ENCODE measurements around the gene ZKSCAN2.

ZKSCAN2 gene

GRCh38 chr16:25279491-25279890 is 21.8 kb upstream of the ZKSCAN2 start:
- no peak for TF ChIP-seq CTCF (IDR thresholded peaks at IDR 0.05; ENCODE audit: control insufficient read depth, insufficient read depth, low read depth, low read length, missing control alignments)
- H3K4me3 ChIP-seq (ENCODE audit: control insufficient read depth, low read depth, low read length): no peak overlapping the region
- DNase-seq (ENCODE audit: low read depth): no peak

GRCh38 chr16:25271421-25271820 is 13.8 kb upstream of the ZKSCAN2 start:
- no peak for TF ChIP-seq CTCF (IDR thresholded peaks at IDR 0.05; ENCODE audit: control insufficient read depth, insufficient read depth, low read depth, low read length, missing control alignments)
- H3K4me3 ChIP-seq (ENCODE audit: control insufficient read depth, low read depth, low read length): no peak overlapping the region
- no peak for DNase-seq (ENCODE audit: low read depth)

GRCh38 chr16:25270577-25270976 is 12.9 kb upstream of the ZKSCAN2 start:
- no peak for DNase-seq (ENCODE audit: low read depth)
- no peak for TF ChIP-seq CTCF (IDR thresholded peaks at IDR 0.05; ENCODE audit: control insufficient read depth, insufficient read depth, low read depth, low read length, missing control alignments)
- no peak overlapping the region for H3K4me3 ChIP-seq (ENCODE audit: control insufficient read depth, low read depth, low read length)

GRCh38 chr16:25269879-25270278 is 12.2 kb upstream of the ZKSCAN2 start:
- TF ChIP-seq CTCF (IDR thresholded peaks at IDR 0.05; ENCODE audit: control insufficient read depth, insufficient read depth, low read depth, low read length, missing control alignments): no peak
- no peak for DNase-seq (ENCODE audit: low read depth)
- no peak overlapping the region for H3K4me3 ChIP-seq (ENCODE audit: control insufficient read depth, low read depth, low read length)

GRCh38 chr16:25265968-25266367 is 8.3 kb upstream of the ZKSCAN2 start:
- no peak for TF ChIP-seq CTCF (IDR thresholded peaks at IDR 0.05; ENCODE audit: control insufficient read depth, insufficient read depth, low read depth, low read length, missing control alignments)

GRCh38 chr16:25264597-25264996 is 7.0 kb upstream of the ZKSCAN2 start:
- no peak for DNase-seq (ENCODE audit: low read depth)
- H3K4me3 ChIP-seq (ENCODE audit: control insufficient read depth, low read depth, low read length): no peak overlapping the region
- no peak for TF ChIP-seq CTCF (IDR thresholded peaks at IDR 0.05; ENCODE audit: control insufficient read depth, insufficient read depth, low read depth, low read length, missing control alignments)

More at GRCh38 chr16:25265968-25266367, 8.3 kb upstream of the ZKSCAN2 start:
- no peak for DNase-seq (ENCODE audit: low read depth)
- H3K4me3 ChIP-seq (ENCODE audit: control insufficient read depth, low read depth, low read length): no peak overlapping the region

GRCh38 chr16:25260416-25260815 is 2.8 kb upstream of the ZKSCAN2 start:
- no peak for DNase-seq (ENCODE audit: low read depth)
- no peak for TF ChIP-seq CTCF (IDR thresholded peaks at IDR 0.05; ENCODE audit: control insufficient read depth, insufficient read depth, low read depth, low read length, missing control alignments)
- no peak overlapping the region for H3K4me3 ChIP-seq (ENCODE audit: control insufficient read depth, low read depth, low read length)

Measured in AG09309 (cell line).